Measurements from ENCODE around the gene ACER3. TPM values are rescaled to one million over a fixed set of nuclear protein-coding genes. Genes with fewer than 3 reads are reported as not detected.
"Not testable (repeated sequence)": the region's sequence is repeated elsewhere in the genome, so short reads cannot be mapped to it uniquely, and the experiment has no call there.

ACER3 gene
- total and polyA plus RNA-seq, 5 experiments from 2014 or later = 3.1 to 7.8 (median 6.3) TPM

GRCh38 chr11:77042111-77042726, 181.5 kb downstream of the ACER3 start:
- ATAC-seq (no peak), DNase-seq (no peak)
- Mint-ChIP-seq H3K27me3 (peaks cover 18 to 68% (median 46%) of the 10 kb centered on the region in 5 donors), H3K9me3 (peaks cover 0 to 1% (median 0%) of the 10 kb centered on the region in 9 donors), H3K27ac (no peak overlapping the region), H3K4me1 (peaks cover 10 to 23% (median 20%) of the 10 kb centered on the region in 4 donors), H3K36me3 (no peaks in the 10 kb centered on the region), H3K4me3 (peak overlapping the region in 1 of 10 donors; percentile 8)
- POLR2A ChIA-PET = no interaction called here

- POLR2A ChIA-PET = no interaction called here
- no peak for DNase-seq
- Mint-ChIP-seq H3K27me3 (peaks cover 6 to 46% (median 27%) of the 10 kb centered on the region in 5 donors), H3K9me3 (no peaks in the 10 kb centered on the region), H3K4me3 (no peak overlapping the region), H3K36me3 (no peaks in the 10 kb centered on the region), H3K4me1 (peaks cover 8 to 15% (median 12%) of the 10 kb centered on the region in 4 donors), H3K27ac (no peak overlapping the region)
- ATAC-seq = no peak
Observed at GRCh38 chr11:77044356-77044755, 183.6 kb downstream of the ACER3 start.

- DNase-seq (no peak), ATAC-seq (no peak)
- H3K36me3 Mint-ChIP-seq = no peaks in the 10 kb centered on the region
- no peak overlapping the region for H3K27ac Mint-ChIP-seq
- no peaks in the 10 kb centered on the region for H3K9me3 Mint-ChIP-seq
- no peak overlapping the region for H3K4me3 Mint-ChIP-seq
- peaks cover 8 to 15% (median 11%) of the 10 kb centered on the region in 4 donors for H3K4me1 Mint-ChIP-seq
- peaks cover 6 to 45% (median 26%) of the 10 kb centered on the region in 5 donors for H3K27me3 Mint-ChIP-seq
- POLR2A ChIA-PET = no interaction called here
Observed at GRCh38 chr11:77044886-77045285, 184.2 kb downstream of the ACER3 start.

- H3K27ac Mint-ChIP-seq = peak overlapping the region in 4 of 10 donors; percentile 5 to 57 (median 44)
- no peaks in the 10 kb centered on the region for H3K36me3 Mint-ChIP-seq
- H3K9me3 Mint-ChIP-seq = no peaks in the 10 kb centered on the region
- H3K27me3 Mint-ChIP-seq = peaks cover 5 to 34% (median 16%) of the 10 kb centered on the region in 5 donors
- POLR2A ChIA-PET = no interaction called here
- ATAC-seq (peak; percentile 65 to 66), DNase-seq (peak; percentile 42 to 76 (median 66))
- peaks cover 8 to 14% (median 10%) of the 10 kb centered on the region in 4 donors for H3K4me1 Mint-ChIP-seq
- H3K4me3 Mint-ChIP-seq = peak overlapping the region in 7 of 10 donors; percentile 6 to 55 (median 15)
Observed at GRCh38 chr11:77046060-77046501, 185.4 kb downstream of the ACER3 start.

- peaks cover 3 to 26% (median 9%) of the 10 kb centered on the region in 5 donors for H3K27me3 Mint-ChIP-seq
- H3K36me3 Mint-ChIP-seq = no peaks in the 10 kb centered on the region
- POLR2A ChIA-PET = interaction anchor here (0.6 to 1.8 kb wide), 8 partner anchors 11 to 1506 kb away, joined by 3 to 15 read pairs (median 4); partner anchors contain the start of gene CAPN5
Observed at GRCh38 chr11:77047007-77047927, 186.5 kb downstream of the ACER3 start.

GRCh38 chr11:77047928-77048446, 187.3 kb downstream of the ACER3 start:
- Mint-ChIP-seq H3K27ac (peak overlapping the region in 2 of 10 donors; percentile 5 to 62), H3K4me1 (peaks cover 8 to 14% (median 10%) of the 10 kb centered on the region in 4 donors), H3K27me3 (peaks cover 1 to 20% (median 8%) of the 10 kb centered on the region in 5 donors), H3K4me3 (peak overlapping the region in 2 of 10 donors; percentile 33 to 63)
- H3K9me3 Mint-ChIP-seq, H3K36me3 Mint-ChIP-seq, ATAC-seq, DNase-seq: not testable (repeated sequence)
- POLR2A ChIA-PET = interaction anchor here (0.6 to 1.8 kb wide), 7 partner anchors 16 to 1505 kb away, joined by 3 to 15 read pairs (median 4); partner anchors contain the start of gene CAPN5

More at GRCh38 chr11:77047007-77047927, 186.5 kb downstream of the ACER3 start:
- DNase-seq = peak; percentile 33 to 94 (median 90)
- peaks cover 8 to 14% (median 10%) of the 10 kb centered on the region in 4 donors for H3K4me1 Mint-ChIP-seq
- peak overlapping the region; percentile 8 to 93 (median 72) for H3K27ac Mint-ChIP-seq
- no peaks in the 10 kb centered on the region for H3K9me3 Mint-ChIP-seq
- peak; percentile 89 for ATAC-seq
- H3K4me3 Mint-ChIP-seq = peak overlapping the region; percentile 62 to 86 (median 74)

GRCh38 chr11:77049026-77049425, 188.3 kb downstream of the ACER3 start:
- ATAC-seq (no peak), DNase-seq (no peak)
- H3K4me3 Mint-ChIP-seq = no peak overlapping the region
- H3K9me3 Mint-ChIP-seq = no peaks in the 10 kb centered on the region
- H3K27ac Mint-ChIP-seq = no peak overlapping the region
- H3K36me3 Mint-ChIP-seq = no peaks in the 10 kb centered on the region
- peaks cover 8 to 14% (median 10%) of the 10 kb centered on the region in 4 donors for H3K4me1 Mint-ChIP-seq
- POLR2A ChIA-PET = interaction anchor here (0.6 to 0.8 kb wide), 2 partner anchors 13 to 42 kb away, joined by 3 to 4 read pairs; no protein-coding TSS in a partner anchor
- H3K27me3 Mint-ChIP-seq = peaks cover 1 to 15% (median 6%) of the 10 kb centered on the region in 5 donors

- H3K36me3 Mint-ChIP-seq = peaks cover 0 to 2% (median 0%) of the 10 kb centered on the region in 3 donors
- ATAC-seq (no peak), DNase-seq (no peak)
- POLR2A ChIA-PET = interaction anchor here (0.7 kb wide), 1 partner anchor 12 kb away, joined by 3 read pairs; no protein-coding TSS in a partner anchor
- no peak overlapping the region for H3K27ac Mint-ChIP-seq
- H3K4me3 Mint-ChIP-seq = no peak overlapping the region
- peaks cover 0 to 2% (median 0%) of the 10 kb centered on the region in 5 donors for H3K27me3 Mint-ChIP-seq
- peaks cover 4 to 8% (median 6%) of the 10 kb centered on the region in 4 donors for H3K4me1 Mint-ChIP-seq
- H3K9me3 Mint-ChIP-seq = peaks cover 0 to 9% (median 0%) of the 10 kb centered on the region in 9 donors
Observed at GRCh38 chr11:77051511-77051910, 190.8 kb downstream of the ACER3 start.

- DNase-seq = no peak
- Mint-ChIP-seq H3K9me3 (peaks cover 0 to 16% (median 3%) of the 10 kb centered on the region in 9 donors), H3K4me1 (peaks cover 0 to 3% (median 0%) of the 10 kb centered on the region in 4 donors), H3K4me3 (no peak overlapping the region), H3K27me3 (no peaks in the 10 kb centered on the region), H3K36me3 (peaks cover 0 to 4% (median 4%) of the 10 kb centered on the region in 3 donors), H3K27ac (no peak overlapping the region)
- POLR2A ChIA-PET = no interaction called here
- no peak for ATAC-seq
Observed at GRCh38 chr11:77052518-77052917, 191.8 kb downstream of the ACER3 start.

GRCh38 chr11:77053217-77054015, 192.7 kb downstream of the ACER3 start:
- ATAC-seq (no peak), DNase-seq (no peak)
- peaks cover 0 to 4% (median 4%) of the 10 kb centered on the region in 3 donors for H3K36me3 Mint-ChIP-seq
- POLR2A ChIA-PET = no interaction called here
- H3K9me3 Mint-ChIP-seq = peaks cover 0 to 16% (median 3%) of the 10 kb centered on the region in 9 donors
- no peak overlapping the region for H3K4me3 Mint-ChIP-seq
- H3K27me3 Mint-ChIP-seq = no peaks in the 10 kb centered on the region
- peaks cover 0 to 3% (median 0%) of the 10 kb centered on the region in 4 donors for H3K4me1 Mint-ChIP-seq
- H3K27ac Mint-ChIP-seq = no peak overlapping the region

- POLR2A ChIA-PET = no interaction called here
- H3K4me1 Mint-ChIP-seq = peaks cover 0 to under 1% (median 0%) of the 10 kb centered on the region in 4 donors
- peaks cover 0 to 4% (median 4%) of the 10 kb centered on the region in 3 donors for H3K36me3 Mint-ChIP-seq
- no peak for DNase-seq
- H3K4me3 Mint-ChIP-seq = no peak overlapping the region
- no peaks in the 10 kb centered on the region for H3K27me3 Mint-ChIP-seq
- H3K9me3 Mint-ChIP-seq = peaks cover 0 to 16% (median 3%) of the 10 kb centered on the region in 9 donors
- ATAC-seq = no peak
- no peak overlapping the region for H3K27ac Mint-ChIP-seq
Observed at GRCh38 chr11:77054084-77054483, 193.4 kb downstream of the ACER3 start.
